Activated naive CD8-positive, alpha-beta T cell (primary cell): ENCODE results near the gene UGT1A3.

Experiments used
- H3K27ac Mint-ChIP-seq: one replicate; pipeline ENCODE4 v1.8.0; 2021; ENCODE audit warnings: mixed read lengths
- H3K27me3 Mint-ChIP-seq: one replicate; pipeline ENCODE4 v1.8.0; 2021; ENCODE audit warnings: mixed read lengths
- H3K36me3 Mint-ChIP-seq: one replicate; pipeline ENCODE4 v1.8.0; 2021; ENCODE audit warnings: mixed read lengths
- H3K4me1 Mint-ChIP-seq: one replicate; pipeline ENCODE4 v1.8.0; 2021; ENCODE audit warnings: low read depth, mixed read lengths
- H3K4me3 Mint-ChIP-seq: one replicate; pipeline ENCODE4 v1.8.0; 2021; ENCODE audit warnings: mild to moderate bottlenecking, mixed read lengths
- H3K9me3 Mint-ChIP-seq: one replicate; pipeline ENCODE4 v1.8.0; 2021; ENCODE audit warnings: low read depth, mixed read lengths

UGT1A3 gene

DNA sequence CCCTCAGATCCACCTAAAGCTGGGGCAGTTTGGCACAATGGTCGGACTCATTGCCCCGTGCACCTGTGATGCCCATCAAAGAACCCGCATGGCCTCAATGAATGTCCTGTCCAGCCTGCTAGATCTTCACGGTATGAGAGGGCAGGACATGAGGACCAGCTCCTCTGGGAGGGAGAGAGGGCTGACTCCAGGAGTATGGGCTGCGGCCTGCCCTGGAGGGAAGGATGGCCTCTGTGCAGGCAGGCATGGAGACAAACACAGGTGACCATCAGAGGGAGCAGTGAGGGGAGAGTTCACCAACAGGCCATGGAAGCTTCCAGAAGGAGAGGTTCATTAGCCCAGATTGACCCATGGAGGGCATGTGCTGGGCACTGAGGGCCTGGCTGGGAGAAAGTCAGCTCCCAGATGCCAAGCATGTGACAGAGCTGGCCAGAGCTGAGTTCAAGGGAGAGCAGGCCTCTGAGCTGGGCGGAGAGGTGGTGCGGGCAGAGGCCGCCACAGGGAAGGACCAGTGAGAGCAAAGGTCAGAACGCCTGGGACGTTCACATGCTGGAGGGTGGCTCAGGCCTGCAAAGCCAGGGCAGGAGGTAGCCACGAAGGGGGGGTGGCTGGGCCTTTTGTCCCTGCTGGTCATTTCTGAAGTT lies 89.3 kb downstream of the UGT1A3 start:
- Mint-ChIP-seq H3K27ac (no peak overlapping the region), H3K4me3 (no peak overlapping the region)

DNA sequence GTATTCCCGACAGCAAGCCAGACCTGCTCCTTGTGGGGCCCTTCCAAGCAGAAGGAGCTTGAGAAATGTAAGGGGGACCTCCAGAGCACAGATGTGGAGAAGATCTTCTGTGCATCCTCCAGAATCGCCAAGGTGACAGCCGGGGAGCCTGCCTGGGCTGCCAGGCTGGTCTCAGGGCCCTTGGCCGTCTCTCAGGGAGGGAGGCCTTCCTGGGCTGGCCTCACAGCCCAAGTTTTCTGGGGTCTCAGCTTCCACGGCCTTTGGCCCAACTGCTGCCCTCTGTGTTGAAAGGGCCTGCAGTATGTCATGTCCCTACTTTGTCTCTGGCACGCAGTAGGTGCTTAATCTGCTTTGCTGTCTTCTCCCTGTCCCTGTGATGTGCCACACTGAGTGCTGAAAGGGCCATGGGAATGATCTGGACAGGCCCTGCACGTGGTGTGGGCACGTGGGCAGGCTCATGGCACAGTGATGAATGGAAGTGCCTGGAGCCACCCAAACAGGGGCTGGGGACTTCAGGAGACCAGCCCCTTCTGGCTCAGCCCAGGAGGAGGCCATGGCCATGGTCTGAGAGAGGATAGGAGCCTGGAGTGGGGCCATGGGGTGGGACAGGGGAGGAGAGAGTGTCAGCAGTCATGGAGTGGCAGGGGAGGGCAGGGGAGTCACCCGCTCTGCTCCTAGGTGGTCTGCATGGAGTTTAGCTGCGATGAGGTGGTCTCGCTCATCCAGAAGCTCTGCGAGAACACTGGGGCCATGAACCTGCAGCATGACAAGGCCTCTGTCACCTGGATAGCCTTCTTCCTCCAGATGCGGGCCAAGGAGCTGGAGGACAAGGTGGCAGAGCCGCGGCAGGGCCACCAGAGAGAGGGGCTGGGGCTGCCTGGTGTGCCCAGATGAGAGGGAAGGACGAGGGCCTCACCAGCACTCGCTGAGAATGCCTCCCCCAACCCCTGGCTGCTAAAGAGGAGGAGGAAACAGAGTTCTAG lies 90.1 kb downstream of the UGT1A3 start:
- no peak overlapping the region for H3K27ac Mint-ChIP-seq
- H3K4me3 Mint-ChIP-seq, result no peak overlapping the region
- H3K9me3 Mint-ChIP-seq, result no peaks in the 10 kb centered on the region
- H3K36me3 Mint-ChIP-seq, result no peaks in the 10 kb centered on the region
- H3K27me3 Mint-ChIP-seq, result peaks cover 2% of the 10 kb centered on the region
- H3K4me1 Mint-ChIP-seq, result peaks cover 2% of the 10 kb centered on the region

More for the DNA sequence above, 89.3 kb downstream of the UGT1A3 start:
- H3K27me3 Mint-ChIP-seq, result peaks cover 2% of the 10 kb centered on the region
- H3K4me1 Mint-ChIP-seq, result peaks cover 2% of the 10 kb centered on the region
- no peaks in the 10 kb centered on the region for H3K9me3 Mint-ChIP-seq
- H3K36me3 Mint-ChIP-seq, result no peaks in the 10 kb centered on the region

DNA sequence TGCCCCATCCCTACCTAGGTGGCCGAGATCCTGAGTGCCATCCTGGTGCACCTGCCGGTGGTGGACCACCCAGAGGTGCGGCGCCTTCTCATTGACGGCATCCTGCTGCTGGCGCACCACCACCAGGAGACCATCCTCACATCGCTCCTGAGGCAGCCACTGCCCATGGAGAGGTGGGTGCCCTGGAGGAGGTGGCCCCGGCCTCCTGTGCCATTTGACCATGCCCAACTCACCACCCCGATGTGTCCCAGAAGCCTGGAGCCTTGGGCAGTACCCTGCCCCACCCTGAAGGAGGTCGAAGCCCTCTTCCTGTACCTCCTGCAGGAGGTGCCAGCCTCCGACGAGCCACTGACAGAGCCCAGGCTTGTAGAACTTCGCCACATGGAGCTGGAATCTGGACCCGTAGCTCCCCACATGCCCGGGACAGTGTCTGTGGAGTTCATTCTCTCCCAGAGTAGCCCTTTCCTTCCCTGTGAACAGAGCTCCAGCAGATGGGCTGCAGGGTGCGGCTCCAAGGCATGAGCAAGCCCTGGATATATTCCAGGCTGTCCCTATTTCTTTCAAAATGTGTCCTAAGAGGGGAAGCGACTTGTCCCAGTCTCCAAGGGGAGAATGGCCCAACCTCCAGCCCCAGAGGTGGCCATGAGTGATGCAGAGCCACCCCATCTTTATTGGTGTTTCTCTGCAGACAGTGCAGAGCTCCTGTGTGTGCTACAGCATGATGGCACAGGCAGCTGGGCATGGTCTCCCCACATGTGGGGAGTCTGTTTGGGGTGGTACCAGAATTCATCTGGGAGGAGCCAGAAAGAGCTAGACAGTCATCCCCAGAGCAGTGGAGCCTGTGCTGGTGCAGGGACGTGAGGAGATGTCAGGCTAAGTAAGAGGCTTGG lies 91.3 kb downstream of the UGT1A3 start:
- H3K27me3 Mint-ChIP-seq, result peaks cover 2% of the 10 kb centered on the region
- no peaks in the 10 kb centered on the region for H3K36me3 Mint-ChIP-seq
- peaks cover 2% of the 10 kb centered on the region for H3K4me1 Mint-ChIP-seq

DNA sequence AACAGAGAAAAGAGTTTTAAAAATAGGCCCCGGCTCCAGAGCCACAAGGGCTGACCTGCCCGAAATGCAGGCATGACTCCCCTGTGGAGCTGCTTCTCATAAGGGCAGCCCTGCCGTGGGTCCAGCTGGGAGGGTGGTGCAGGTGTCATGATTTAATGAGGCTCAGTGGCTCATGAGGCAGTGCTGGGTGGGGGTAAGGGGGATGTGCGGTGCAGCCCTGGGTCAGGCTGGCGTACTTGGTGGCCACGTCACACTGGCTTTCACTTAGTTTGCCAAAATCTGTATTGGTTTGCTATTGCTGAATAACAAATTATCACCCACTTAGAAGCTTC lies 91.9 kb downstream of the UGT1A3 start:
- H3K27me3 Mint-ChIP-seq, result peaks cover 2% of the 10 kb centered on the region
- peaks cover 2% of the 10 kb centered on the region for H3K4me1 Mint-ChIP-seq
- H3K27ac Mint-ChIP-seq, result no peak overlapping the region
- no peak overlapping the region for H3K4me3 Mint-ChIP-seq
- H3K9me3 Mint-ChIP-seq, result no peaks in the 10 kb centered on the region
- no peaks in the 10 kb centered on the region for H3K36me3 Mint-ChIP-seq

More for the DNA sequence above, 91.3 kb downstream of the UGT1A3 start:
- H3K9me3 Mint-ChIP-seq, result no peaks in the 10 kb centered on the region
- no peak overlapping the region for H3K27ac Mint-ChIP-seq
- no peak overlapping the region for H3K4me3 Mint-ChIP-seq

DNA sequence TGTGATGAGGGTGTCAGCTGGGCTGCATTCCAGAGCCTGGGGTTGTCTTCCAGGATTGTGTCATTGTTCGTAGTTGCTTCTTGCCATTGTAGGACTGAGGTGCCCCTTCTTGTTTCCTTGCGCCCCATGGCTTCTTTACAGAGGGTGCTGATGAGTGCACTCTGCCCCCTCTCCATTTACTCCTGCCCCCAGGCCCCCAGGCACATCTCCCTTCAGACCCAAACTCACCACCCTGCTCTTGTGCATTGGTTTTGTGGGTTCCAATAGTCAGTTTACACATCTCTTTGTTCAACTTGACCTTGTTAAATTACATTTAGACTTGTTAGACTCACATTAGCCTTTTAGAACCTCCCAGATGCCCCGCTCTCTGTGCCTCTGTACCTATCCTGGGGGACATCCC lies 92.4 kb downstream of the UGT1A3 start:
- Mint-ChIP-seq H3K9me3 (no peaks in the 10 kb centered on the region), H3K27me3 (peaks cover 2% of the 10 kb centered on the region), H3K27ac (no peak overlapping the region), H3K4me3 (no peak overlapping the region), H3K36me3 (no peaks in the 10 kb centered on the region), H3K4me1 (peaks cover 2% of the 10 kb centered on the region)

DNA sequence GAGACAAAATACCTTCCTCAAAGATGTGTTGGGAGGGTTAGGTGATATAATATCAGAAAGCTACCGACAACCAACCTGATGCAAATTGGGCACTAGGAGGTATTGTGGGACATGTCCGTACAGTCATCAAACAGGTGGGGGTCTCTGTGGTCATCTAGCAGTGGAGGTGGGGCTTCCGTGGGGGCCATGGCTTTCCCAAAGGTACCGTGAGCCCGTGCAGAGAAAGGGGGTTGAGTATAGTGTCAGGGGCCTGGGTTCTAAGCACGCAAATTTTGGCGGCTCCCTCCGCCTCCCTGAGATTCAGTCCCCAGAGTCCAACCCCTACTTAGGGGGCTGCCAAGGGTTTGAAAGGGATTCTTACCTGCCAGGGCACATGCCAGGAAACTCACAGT lies 92.9 kb downstream of the UGT1A3 start:
- Mint-ChIP-seq H3K36me3 (no peaks in the 10 kb centered on the region), H3K27me3 (peaks cover 2% of the 10 kb centered on the region), H3K4me3 (no peak overlapping the region), H3K27ac (no peak overlapping the region), H3K4me1 (peaks cover 2% of the 10 kb centered on the region), H3K9me3 (no peaks in the 10 kb centered on the region)

DNA sequence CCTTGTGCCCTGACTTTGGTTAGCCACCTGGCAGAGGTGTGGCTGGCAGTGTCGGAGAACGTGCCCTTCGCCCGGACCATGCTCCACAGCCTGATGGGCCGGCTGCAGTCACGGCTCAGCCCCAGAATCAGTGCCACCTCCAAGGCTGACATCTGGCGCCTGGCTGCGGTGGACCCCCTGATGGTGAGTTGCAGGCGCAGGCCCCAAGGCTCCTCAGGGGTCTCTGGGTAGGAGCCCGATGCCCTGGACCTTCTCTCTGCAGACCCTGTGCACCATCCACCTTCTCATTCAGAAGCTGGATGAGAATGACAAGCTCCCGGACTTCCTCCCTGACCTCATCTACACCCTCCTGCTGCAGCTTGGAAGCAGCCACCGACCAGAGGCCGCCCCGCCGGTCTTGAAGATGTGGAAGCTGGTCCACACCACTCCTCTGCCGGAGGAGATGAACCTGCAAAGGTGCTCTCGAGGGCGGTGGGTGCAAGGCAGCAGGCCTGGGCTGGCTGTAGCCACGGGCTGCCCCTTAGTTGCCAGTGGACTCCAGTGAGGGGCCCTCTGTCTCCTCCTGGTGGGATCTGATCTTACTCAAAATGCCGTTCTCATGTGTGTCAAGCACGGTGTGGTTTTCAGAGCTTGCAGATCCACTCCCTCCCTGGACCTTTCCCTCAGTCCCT lies 93.4 kb downstream of the UGT1A3 start:
- no peaks in the 10 kb centered on the region for H3K9me3 Mint-ChIP-seq

More for the DNA sequence above, 93.4 kb downstream of the UGT1A3 start:
- H3K27ac Mint-ChIP-seq, result no peak overlapping the region
- peaks cover under 1% of the 10 kb centered on the region for H3K4me1 Mint-ChIP-seq
- no peak overlapping the region for H3K4me3 Mint-ChIP-seq
- H3K27me3 Mint-ChIP-seq, result no peaks in the 10 kb centered on the region
- no peaks in the 10 kb centered on the region for H3K36me3 Mint-ChIP-seq
